HL-60 (cell line): ENCODE results near the gene RYR3.

ENCODE experiments used
- CTCF ChIP-seq: IDR thresholded peaks from one replicate; pipeline ENCODE4 v1.5.1; 2011; ENCODE audit warnings: low read length, control low read depth, inconsistent platforms; ENCODE audit not compliant: insufficient read depth
- GABPA ChIP-seq: IDR thresholded peaks from 2 replicates; pipeline ENCODE4 v1.6.1; 2012; ENCODE audit warnings: low read depth
- POLR2AphosphoS5 ChIP-seq: IDR thresholded peaks from 2 replicates; pipeline ENCODE4 v1.6.1; 2012; ENCODE audit warnings: low read depth
- REST ChIP-seq: IDR thresholded peaks from 2 replicates; pipeline ENCODE4 v1.6.1; 2012; ENCODE audit warnings: low read depth; ENCODE audit not compliant: insufficient replicate concordance
- SPI1 ChIP-seq: IDR thresholded peaks from 2 replicates; pipeline ENCODE4 v1.6.1; 2012; ENCODE audit warnings: low read depth, mild to moderate bottlenecking, borderline replicate concordance

- TF ChIP-seq CTCF (no peak), POLR2AphosphoS5 (no peak), SPI1 (no peak), REST (no peak), GABPA (no peak)
Observed at GRCh38 chr15:33612721-33613304, 302.0 kb downstream of the RYR3 start.
